DOHH2 (cell line): ENCODE data around the gene GMDS.

Experiments
- EZH2phosphoT487 ChIP-seq: fragments of 200-600 bp; sonication (generic); IDR thresholded peaks from 2 replicates; pipeline ENCODE4 v1.6.1; 2017; ENCODE audit warnings: borderline replicate concordance, mild to moderate bottlenecking, antibody characterized with exemption, low read length, moderate library complexity, mixed read lengths
- TF ChIP-seq, protein P1 (sequence below): fragments of 200-600 bp; sonication (generic); IDR thresholded peaks from one replicate; pipeline ENCODE4 v1.5.1; 2014; ENCODE audit warnings: antibody characterized with exemption, mild to moderate bottlenecking, low read depth, low read length; ENCODE audit not compliant: poor library complexity, severe bottlenecking

GRCh38 chr6:1993042-1993441 lies 252.4 kb downstream of the GMDS start:
- TF ChIP-seq, protein P1, sequence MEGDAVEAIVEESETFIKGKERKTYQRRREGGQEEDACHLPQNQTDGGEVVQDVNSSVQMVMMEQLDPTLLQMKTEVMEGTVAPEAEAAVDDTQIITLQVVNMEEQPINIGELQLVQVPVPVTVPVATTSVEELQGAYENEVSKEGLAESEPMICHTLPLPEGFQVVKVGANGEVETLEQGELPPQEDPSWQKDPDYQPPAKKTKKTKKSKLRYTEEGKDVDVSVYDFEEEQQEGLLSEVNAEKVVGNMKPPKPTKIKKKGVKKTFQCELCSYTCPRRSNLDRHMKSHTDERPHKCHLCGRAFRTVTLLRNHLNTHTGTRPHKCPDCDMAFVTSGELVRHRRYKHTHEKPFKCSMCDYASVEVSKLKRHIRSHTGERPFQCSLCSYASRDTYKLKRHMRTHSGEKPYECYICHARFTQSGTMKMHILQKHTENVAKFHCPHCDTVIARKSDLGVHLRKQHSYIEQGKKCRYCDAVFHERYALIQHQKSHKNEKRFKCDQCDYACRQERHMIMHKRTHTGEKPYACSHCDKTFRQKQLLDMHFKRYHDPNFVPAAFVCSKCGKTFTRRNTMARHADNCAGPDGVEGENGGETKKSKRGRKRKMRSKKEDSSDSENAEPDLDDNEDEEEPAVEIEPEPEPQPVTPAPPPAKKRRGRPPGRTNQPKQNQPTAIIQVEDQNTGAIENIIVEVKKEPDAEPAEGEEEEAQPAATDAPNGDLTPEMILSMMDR: no peak
- TF ChIP-seq EZH2phosphoT487: no peak
